Measurements from ENCODE around the gene RPLP2.

The RPLP2 gene

GRCh38 chr11:774873-775592 is 34.7 kb upstream of the RPLP2 start:
- DNase-seq = no peak

GRCh38 chr11:776263-776560 is 33.6 kb upstream of the RPLP2 start:
- no peak for DNase-seq

- no peak for DNase-seq
Measured at GRCh38 chr11:776561-777287, 33.0 kb upstream of the RPLP2 start.

GRCh38 chr11:777288-778255 is 32.2 kb upstream of the RPLP2 start, which contains the start of gene GATD1:
Gene GATD1, minus strand, starts transcription at chr11:777487. Its CDS starts 25 bp downstream, at chr11:777462.
- DNase-seq = peak; percentile 83

- no peak for DNase-seq
Measured at GRCh38 chr11:778976-779954, 30.5 kb upstream of the RPLP2 start.

GRCh38 chr11:779955-780532 is 29.7 kb upstream of the RPLP2 start:
- DNase-seq = no peak

GRCh38 chr11:782264-783174 is 27.2 kb upstream of the RPLP2 start:
- DNase-seq = no peak

GRCh38 chr11:783581-784015 is 26.2 kb upstream of the RPLP2 start:
- no peak for DNase-seq

- no peak for DNase-seq
Measured at GRCh38 chr11:786235-787083, 23.3 kb upstream of the RPLP2 start.

- no peak for DNase-seq
Measured at GRCh38 chr11:787084-787675, 22.6 kb upstream of the RPLP2 start.

GRCh38 chr11:788009-788640 is 21.6 kb upstream of the RPLP2 start:
- no peak for DNase-seq

- no peak for DNase-seq
Measured at GRCh38 chr11:788953-789940, 20.5 kb upstream of the RPLP2 start.

GRCh38 chr11:789943-790342 is 19.8 kb upstream of the RPLP2 start, which contains the start of gene CEND1:
Gene CEND1, minus strand, starts transcription at chr11:790090. Its CDS starts 1,514 bp downstream, at chr11:788576.
- peak; percentile 30 for DNase-seq

- DNase-seq = no peak
Measured at GRCh38 chr11:790721-791564, 18.8 kb upstream of the RPLP2 start.

- no peak for DNase-seq
Measured at GRCh38 chr11:791658-792534, 17.9 kb upstream of the RPLP2 start.

GRCh38 chr11:792535-792821 is 17.3 kb upstream of the RPLP2 start:
- DNase-seq = no peak
